Measurements from ENCODE around the gene ARSD.
"Not testable (repeated sequence)": the region's sequence is repeated elsewhere in the genome, so short reads cannot be mapped to it uniquely, and the experiment has no call there.

The ARSD gene

DNA sequence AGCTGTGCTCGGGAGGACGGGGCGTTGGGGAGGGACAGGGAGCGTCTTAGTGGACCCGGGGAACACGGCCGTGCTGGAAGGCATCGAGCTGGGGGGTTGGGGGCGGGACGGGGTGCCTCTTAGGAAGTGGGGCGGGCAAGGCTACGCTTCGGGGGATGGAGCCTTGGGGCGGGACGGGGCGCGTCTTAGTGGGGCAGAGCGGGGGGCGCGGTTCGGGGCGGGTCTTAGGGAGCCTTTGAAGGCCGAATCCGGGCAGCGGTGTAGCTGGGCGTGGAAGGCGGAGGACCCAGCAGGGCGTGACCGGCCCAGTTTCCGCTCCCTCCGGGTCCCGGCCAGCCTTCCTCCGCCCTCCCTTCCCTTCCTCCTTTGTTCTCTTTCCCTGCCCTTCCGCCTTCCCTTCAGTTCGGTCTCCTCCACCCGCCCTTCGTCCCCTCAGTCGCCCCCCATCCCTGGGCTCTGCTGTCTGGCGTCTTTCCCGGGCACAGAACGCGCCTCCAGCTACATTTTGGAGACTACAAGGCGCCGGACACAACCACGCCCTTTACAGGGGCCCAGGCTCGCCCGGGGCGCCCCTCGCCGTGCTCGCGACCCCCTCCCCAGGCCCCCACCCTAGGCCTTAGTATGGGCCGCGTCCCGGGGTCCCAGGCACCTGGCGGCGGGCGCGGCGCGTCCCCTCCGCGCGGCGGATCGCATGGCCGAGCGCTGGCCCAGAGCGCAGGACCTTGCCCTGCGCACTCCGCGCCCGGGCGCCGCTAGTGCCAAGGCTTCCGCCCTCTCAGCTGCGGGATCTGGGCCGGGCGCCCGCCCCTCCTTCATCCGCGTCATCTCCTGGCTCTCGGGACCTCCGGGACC is at the start of gene ARSD:
Gene ARSD, minus strand, starts transcription at position 757 of the 852 bp plus-strand sequence. Its CDS starts 64 bp downstream, at position 693.
- DNase-seq, result no peak

GRCh38 chrX:2978639-2979038 is 49.5 kb upstream of the ARSD start:
- not testable (repeated sequence) for DNase-seq

- DNase-seq, result no peak
Measured at GRCh38 chrX:2974961-2975360, 45.8 kb upstream of the ARSD start.

- no peak for DNase-seq
Measured at GRCh38 chrX:2972391-2972790, 43.3 kb upstream of the ARSD start.

DNA sequence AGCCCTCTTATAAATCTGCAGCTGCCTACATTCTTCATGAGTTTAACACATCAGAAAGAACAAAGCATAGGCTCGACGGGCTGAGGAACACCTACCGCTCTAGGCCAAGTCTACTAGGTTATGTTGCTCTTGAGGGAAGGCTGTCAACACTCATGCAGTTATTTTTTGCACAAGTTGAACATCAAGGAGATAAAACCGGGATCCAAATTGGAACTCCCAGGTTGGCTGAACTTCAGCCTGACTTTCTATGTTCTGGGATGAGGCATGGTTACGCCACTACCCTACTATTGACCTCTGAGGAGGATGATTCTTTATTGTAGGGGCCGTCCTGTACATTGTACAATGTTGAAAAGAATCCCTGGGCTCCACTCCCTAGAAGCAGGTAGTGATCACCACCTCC is 39.9 kb upstream of the ARSD start:
- no peak for DNase-seq

DNA sequence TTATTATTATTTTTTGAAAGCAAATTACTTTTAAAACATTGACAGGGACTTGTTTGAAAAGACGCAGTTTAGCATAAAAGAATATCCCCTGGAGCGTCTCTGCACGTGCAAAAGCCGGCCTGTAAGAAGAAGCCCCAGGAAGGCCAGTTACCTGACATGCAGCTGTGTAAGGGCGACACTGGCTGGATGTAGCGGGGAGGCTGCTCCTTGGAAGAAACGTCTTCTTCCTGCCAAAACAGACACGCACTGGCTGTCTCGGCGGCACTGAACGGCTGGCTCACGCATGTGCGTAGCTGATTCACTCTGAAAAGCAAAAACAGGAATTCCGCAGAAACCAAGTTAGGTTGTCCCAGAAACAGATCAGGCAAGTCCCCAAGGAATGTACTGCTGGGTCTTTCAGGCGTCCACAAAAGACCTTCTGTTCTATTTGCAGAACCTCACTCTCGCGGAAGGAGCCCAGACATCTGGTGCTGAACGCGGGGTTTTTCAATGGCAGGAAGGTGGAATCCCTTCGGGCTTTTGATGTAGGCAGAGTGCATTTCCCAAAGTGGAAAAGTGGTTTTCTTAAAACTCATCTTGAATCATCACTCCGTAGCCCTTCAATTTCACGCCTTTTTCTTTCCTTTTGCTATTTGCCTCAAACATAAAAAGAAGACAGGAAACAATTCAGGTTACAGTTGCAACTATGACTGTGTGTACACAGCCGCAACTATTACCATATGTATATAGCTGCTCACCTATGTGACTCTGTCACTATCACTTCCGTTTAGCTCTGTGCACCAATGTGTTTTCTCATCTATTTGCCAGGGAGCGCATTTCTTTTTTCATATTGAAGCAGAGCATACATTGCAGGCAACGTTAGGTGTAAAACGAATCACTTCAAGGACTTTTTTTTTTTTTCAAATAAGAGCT is 39.1 kb upstream of the ARSD start:
- no peak for DNase-seq

DNA sequence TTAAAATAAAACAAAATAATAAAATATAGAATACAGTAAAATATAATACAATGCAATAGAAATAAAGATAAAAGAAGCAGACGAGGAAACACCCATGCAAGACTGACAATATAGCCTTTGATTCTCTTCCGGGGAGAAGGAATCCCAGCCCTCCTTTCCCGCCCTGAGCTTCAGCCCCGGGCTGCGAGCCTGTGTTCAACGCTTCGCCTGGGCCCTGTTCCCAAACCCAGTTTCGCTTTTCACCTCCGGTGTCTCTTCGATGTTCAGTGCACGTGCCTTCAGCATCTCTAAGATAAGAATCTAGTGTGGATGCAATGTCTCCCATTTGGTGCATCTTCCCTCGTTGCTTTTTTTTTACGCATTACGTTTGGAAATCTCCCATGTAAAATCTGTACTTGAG is 38.4 kb upstream of the ARSD start:
- DNase-seq, result no peak

DNA sequence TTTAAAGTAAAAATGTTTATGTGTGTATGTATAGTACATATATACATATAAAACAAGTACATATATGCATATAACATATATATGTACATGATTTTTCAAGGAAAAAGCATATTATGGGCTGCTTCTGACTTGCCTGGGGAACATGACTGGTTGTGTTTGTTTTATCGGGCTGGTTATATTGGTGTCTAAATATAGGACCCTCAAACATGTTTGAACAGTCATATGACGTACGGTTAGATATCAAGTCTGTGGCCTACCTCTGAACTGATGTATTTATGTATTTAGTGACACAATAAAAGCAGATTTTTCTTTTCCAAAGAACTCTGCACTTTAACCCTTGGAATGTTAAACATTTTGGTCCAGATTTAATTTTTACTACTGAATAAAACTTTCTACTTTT is 37.9 kb upstream of the ARSD start:
- no peak for DNase-seq

DNA sequence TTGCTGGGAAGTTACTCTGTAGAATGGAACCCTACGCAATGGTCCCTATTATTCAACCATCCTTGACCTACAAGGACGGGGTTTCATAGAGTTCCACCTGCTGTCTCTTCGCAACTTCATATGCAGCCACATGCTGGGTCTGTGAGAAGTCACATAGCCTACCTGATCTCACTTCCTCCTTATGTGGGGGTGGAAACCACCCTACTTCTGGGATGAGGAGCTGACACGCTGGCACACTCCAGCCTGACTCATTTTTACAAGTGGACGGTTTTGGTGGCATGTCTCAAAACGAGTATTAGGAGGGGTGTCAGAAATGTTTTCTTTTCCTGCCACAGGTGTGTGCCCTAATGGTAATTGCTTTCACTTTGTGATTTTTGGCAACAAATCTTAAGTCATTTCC is 36.8 kb upstream of the ARSD start:
- DNase-seq, result no peak

DNA sequence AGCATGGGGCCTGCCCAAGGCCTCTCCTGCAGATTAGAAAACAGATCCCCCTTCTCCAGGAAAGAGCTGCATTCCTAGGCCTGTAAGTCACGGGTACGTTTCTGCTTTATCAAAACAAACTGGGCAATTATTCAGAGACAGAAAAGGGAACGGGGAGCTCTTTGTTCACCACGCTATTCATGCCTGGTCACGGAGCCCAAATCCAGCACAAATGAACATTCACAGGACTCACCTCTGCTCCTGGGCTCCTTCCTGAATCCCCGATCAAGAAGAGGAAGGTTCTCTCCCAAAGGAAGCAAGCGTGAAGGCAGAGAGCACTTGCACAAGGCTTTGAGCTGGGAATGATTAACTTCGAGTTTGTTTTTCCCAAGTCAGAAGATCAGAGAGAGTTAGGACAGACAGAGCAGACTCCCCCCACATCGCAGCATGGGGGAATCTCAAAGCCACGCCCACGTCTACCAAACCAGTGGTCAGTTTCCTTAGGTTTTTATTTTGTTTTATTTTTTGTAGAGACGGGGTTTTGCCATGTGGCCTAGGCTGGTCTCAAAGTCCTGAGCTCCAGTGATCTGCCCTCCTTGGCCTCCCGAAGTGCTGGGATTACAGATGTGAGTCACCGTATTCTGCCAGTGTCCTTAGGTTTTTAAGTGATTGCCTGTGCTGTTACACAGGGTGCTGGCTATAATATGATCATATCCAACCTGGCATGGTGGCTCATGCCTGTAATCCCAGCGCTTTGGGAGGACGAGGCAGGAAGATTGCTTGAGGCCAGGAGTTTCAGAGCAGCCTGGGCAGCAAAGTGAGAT is 35.1 kb upstream of the ARSD start:
- DNase-seq, result not testable (repeated sequence)

DNA sequence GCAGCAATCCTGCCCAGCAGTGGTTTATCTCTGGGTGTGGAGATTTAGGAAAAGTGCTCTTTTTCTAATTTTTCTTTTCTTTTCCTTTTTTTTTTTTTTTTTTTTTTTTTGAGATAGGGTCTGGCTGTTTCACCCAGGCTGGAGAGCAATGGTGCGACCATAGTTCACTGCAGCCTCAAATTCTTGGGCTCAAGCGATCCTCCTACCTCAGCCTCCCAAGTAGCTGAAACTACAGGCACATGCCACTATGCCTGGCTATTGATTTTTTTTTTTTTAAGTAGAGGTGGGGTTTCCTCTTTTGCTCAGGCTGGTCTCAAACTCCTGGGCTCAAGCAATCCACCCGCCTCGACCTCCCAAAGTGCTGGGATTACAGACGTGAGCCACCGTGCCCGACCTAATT is 34.3 kb upstream of the ARSD start:
- not testable (repeated sequence) for DNase-seq

GRCh38 chrX:2962381-2962780 is 33.2 kb upstream of the ARSD start:
- DNase-seq, result no peak

- no peak for DNase-seq
Measured at GRCh38 chrX:2960861-2961515, 31.8 kb upstream of the ARSD start.

- no peak for DNase-seq
Measured at GRCh38 chrX:2958199-2958598, 29.1 kb upstream of the ARSD start.

DNA sequence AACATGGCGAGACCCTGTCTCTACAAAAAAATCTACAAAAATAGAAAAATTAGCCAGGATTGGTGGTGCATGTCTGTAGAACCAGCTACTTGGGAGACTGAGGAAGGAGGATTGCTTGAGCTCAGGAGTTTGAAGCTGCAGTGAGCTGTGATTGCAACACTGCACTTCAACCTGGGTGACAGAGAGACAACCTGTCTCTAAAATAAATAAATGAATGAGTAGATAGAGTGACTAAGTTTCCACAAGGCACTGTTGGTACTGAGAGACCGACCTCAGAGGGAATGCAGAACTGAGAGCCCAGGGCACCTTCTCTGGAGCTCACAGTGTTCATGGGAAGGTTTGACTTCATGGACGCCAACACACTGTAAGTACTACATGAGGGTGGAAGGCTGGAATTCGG is 26.7 kb upstream of the ARSD start:
- no peak for DNase-seq

GRCh38 chrX:2955281-2955680 is 26.1 kb upstream of the ARSD start:
- DNase-seq, result no peak

DNA sequence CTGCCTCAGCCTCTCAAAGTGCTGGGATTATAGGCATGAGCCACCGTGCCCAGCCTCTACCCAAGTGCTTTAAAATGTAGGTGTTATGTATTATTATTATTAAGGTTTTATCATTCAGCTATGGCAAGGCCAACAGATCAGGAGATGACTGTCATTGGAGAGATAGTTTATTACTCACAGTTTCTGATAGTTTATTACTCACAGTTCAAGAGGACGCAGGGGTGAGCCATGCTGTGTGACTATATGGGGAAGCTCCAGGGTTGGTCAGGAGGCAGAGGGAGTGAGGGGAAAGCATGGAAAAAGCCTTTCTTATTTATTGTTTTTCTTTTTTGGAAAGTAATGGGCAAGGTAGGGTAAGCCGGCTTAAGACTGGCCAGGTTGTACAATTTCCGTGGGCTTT is 25.4 kb upstream of the ARSD start:
- no peak for DNase-seq

GRCh38 chrX:2937942-2938341 is 8.8 kb upstream of the ARSD start:
- DNase-seq, result not testable (repeated sequence)

DNA sequence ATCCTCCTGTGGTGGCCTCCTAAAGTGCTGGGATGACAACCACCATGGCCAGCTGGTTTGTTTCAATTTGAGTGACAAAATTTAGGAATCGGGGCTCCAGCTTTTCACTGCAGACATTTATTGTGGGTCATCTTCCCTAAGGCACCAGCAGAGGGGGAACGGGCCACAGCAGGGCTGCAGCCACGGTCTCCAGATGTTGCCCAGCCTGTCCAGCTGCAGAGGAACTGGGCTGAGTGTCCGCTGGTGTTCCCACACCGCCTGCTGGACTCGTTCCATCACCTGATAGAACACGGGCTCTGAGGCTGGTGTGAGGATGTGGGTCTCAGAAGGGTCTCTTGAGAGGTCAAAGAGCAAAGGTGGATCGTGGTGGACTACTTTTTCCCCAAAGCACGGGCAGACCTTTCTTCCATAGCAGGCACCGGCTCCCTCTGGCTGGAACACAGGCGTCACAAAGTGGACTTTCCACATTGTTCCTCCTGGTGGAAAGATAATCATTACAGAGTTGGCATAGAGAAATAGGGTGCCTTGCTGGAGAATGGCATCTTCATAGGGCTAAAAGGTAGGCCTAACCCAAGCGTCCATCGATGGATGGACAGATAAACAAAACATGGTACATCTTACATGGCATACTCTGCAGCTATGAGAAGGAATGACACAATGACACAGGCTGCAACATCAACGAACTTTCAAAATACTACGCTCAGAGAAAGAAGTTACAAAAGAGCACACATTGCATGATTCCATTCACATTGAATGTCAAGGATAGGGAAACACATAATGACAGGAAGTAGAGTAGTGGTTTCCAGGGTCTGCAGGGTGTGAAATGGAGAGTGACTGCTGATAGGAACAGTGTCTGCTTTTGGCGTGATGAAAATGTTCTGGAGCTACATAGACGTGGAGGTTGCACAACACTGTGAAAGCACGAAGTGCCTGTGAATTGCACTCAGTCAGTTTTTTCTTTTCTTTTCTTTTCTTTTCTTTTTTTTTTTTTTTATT is 5.9 kb upstream of the ARSD start:
- DNase-seq, result no peak

DNA sequence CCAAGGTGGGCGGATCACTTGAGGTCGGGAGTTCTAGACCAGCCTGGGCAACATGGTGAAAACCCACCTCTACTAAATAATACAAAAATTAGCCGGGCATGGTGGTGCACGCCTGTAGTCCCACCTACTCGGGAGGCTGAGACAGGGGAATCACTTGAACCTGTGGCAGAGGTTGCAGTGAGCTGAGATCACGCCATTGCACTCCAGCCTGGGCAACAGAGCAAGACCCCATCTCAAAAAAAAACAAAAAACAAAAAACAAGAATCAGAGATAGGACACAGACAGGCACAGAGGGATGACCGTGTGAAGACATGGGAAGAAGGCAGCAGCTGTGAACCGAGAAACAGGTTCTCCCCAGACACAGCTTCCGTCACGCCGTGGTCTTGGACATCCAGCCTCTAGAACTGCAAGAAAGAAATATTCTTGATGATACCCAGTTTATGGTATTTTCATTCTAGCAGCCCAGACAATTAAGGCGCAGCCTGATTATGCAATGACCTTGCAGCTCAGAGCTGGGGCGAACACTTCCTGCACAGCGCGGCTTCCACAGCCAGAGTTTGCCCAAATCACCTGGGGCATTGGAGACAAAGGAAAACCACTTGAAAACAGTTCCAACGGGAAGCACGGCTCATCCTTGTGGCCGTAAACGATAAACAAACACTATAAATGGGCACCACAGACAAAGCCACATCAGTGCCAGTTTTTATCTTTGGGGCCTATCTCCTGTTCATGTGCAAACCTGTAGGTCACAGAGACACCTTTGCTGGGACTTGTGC is 4.2 kb upstream of the ARSD start:
- DNase-seq, result no peak
